ENCODE results near the gene IGF1R. TPM values are rescaled to one million over a fixed set of nuclear protein-coding genes. Genes with fewer than 3 reads are reported as not detected.

The IGF1R gene
- total and polyA plus RNA-seq, 2 experiments from 2014 or later = 10.8 to 42.9 TPM

- Histone ChIP-seq H3K36me3 (replicated peaks; ENCODE audit: insufficient read depth, low read depth) (no peaks in the 10 kb centered on the region), H3K4me3 (no peak overlapping the region), H3K4me2 (no peak overlapping the region), H2AFZ (no peak overlapping the region), H4K20me1 (ENCODE audit: insufficient read depth, poor library complexity, severe bottlenecking) (no peaks in the 10 kb centered on the region), H3K9me2 (replicated peaks; ENCODE audit: insufficient read depth) (no peaks in the 10 kb centered on the region), H3K4me1 (ENCODE audit: insufficient read depth) (peaks cover 23% of the 10 kb centered on the region), H3K79me2 (peaks cover 10% of the 10 kb centered on the region), H3K27ac (no peak overlapping the region), H3K9me3 (ENCODE audit: low read depth) (no peaks in the 10 kb centered on the region), H3K27me3 (no peaks in the 10 kb centered on the region)
- WGBS (ENCODE audit: low lambda C conversion rate, missing lambda C conversion rate) = 88% methylated on average over 4 of the region's 4 CpGs
- TF ChIP-seq CTCF (IDR thresholded peaks at IDR 0.05; ENCODE audit: poor library complexity) (no peak), EZH2 (IDR thresholded peaks at IDR 0.05; ENCODE audit: borderline replicate concordance) (no peak), EZH2phosphoT487 (IDR thresholded peaks at IDR 0.05; ENCODE audit: low read depth, severe bottlenecking, unreplicated experiment) (no peak)
- DNase-seq (ENCODE audit: low spot score) = no peak
Observed at GRCh38 chr15:98907927-98908471, 259.7 kb downstream of the IGF1R start.

- Histone ChIP-seq H3K27me3 (no peaks in the 10 kb centered on the region), H3K36me3 (replicated peaks; ENCODE audit: insufficient read depth, low read depth) (no peaks in the 10 kb centered on the region), H3K4me3 (no peak overlapping the region), H3K4me2 (no peak overlapping the region), H3K79me2 (peaks cover 9% of the 10 kb centered on the region), H3K4me1 (ENCODE audit: insufficient read depth) (peaks cover 4% of the 10 kb centered on the region), H3K9me2 (replicated peaks; ENCODE audit: insufficient read depth) (no peaks in the 10 kb centered on the region), H3K27ac (no peak overlapping the region), H2AFZ (no peak overlapping the region), H3K9me3 (ENCODE audit: low read depth) (no peaks in the 10 kb centered on the region), H4K20me1 (ENCODE audit: insufficient read depth, poor library complexity, severe bottlenecking) (no peaks in the 10 kb centered on the region)
- no peak for TF ChIP-seq EZH2 (IDR thresholded peaks at IDR 0.05; ENCODE audit: borderline replicate concordance)
- TF ChIP-seq EZH2phosphoT487 (IDR thresholded peaks at IDR 0.05; ENCODE audit: low read depth, severe bottlenecking, unreplicated experiment) = no peak
- TF ChIP-seq CTCF (IDR thresholded peaks at IDR 0.05; ENCODE audit: poor library complexity) = no peak
- 95% methylated on average over 21 of the region's 21 CpGs for WGBS (ENCODE audit: low lambda C conversion rate, missing lambda C conversion rate)
- DNase-seq (ENCODE audit: low spot score) = no peak
Observed at GRCh38 chr15:98909968-98910885, 261.9 kb downstream of the IGF1R start.

- Histone ChIP-seq H3K27ac (peak overlapping the region; percentile 62), H3K9me3 (ENCODE audit: low read depth) (no peaks in the 10 kb centered on the region), H3K36me3 (replicated peaks; ENCODE audit: insufficient read depth, low read depth) (no peaks in the 10 kb centered on the region), H2AFZ (no peak overlapping the region), H3K9me2 (replicated peaks; ENCODE audit: insufficient read depth) (no peaks in the 10 kb centered on the region), H3K4me1 (ENCODE audit: insufficient read depth) (no peaks in the 10 kb centered on the region), H4K20me1 (ENCODE audit: insufficient read depth, poor library complexity, severe bottlenecking) (no peaks in the 10 kb centered on the region), H3K4me3 (no peak overlapping the region), H3K27me3 (no peaks in the 10 kb centered on the region), H3K79me2 (no peaks in the 10 kb centered on the region), H3K4me2 (no peak overlapping the region)
- no peak for DNase-seq (ENCODE audit: low spot score)
- TF ChIP-seq EZH2phosphoT487 (IDR thresholded peaks at IDR 0.05; ENCODE audit: low read depth, severe bottlenecking, unreplicated experiment) (no peak), CTCF (IDR thresholded peaks at IDR 0.05; ENCODE audit: poor library complexity) (no peak), EZH2 (IDR thresholded peaks at IDR 0.05; ENCODE audit: borderline replicate concordance) (no peak)
- 84% methylated on average over 7 of the region's 7 CpGs for WGBS (ENCODE audit: low lambda C conversion rate, missing lambda C conversion rate)
Observed at GRCh38 chr15:98914626-98915025, 266.3 kb downstream of the IGF1R start.
